GM21786 (cell line): ENCODE results near the gene KRTAP21-2.
"Not testable (repeated sequence)": the region's sequence is repeated elsewhere in the genome, so short reads cannot be mapped to it uniquely, and the experiment has no call there.

Experiments used
- ATAC-seq: cut with Tn5 transposase; IDR thresholded peaks from one replicate; pipeline ENCODE4 v1.9.1; 2021; ENCODE audit not compliant: unreplicated experiment

The KRTAP21-2 gene

DNA sequence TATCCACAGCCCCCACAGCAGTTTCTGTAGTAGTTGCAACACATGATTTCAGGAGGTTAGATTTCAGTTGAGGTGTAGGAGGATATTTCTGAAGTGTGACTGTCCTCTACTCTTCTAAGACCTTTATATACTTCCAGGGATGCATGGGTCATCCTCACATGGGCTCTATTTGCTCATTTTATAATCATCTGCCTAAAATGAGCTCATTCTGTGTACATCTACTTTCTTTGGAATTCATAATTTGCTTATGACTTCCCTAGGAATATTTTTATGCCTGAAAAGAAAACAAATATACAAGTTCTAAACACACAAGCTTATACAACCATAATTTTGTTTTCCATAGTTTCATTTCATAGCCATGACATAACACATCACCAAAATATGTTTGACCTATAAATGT lies at the start of gene KRTAP21-2:
KRTAP21-2 (minus strand) TSS at position 101 of the 400 bp plus-strand sequence; CDS start at position 44, 57 bp downstream.
- no peak for ATAC-seq

DNA sequence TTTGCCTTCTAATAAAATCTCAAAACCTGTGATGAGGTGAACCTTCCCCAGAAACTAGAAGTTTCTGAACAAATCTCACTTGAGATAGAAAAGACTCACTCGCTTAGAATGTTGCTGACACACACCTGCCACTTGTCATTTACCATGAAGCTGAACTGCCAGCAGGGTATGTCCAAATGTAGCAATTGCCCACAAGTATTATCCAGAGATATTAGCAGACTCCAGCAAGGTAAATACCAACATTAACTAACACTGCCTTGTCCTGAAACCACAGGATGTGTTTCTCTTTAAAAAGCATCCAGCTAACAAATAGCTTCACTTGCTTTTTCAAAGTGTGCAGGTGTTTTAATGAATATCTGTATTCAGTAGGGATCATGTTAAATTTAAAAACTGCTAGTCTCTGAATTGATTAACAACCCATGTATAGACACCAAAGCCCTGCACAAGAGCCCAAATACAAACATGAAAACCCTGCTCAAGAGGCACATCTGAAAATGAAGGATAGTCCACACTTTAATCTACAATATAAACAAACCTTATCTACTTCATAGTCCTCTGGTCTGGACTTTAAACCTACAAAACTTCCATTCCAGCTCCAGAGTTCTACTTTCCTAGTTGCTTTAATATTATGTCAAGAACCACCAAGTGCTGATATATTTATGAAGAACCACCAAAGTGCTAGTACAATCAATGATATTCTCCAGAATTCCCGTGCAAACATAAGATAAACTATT lies 46.7 kb upstream of the KRTAP21-2 start:
- no peak for ATAC-seq

DNA sequence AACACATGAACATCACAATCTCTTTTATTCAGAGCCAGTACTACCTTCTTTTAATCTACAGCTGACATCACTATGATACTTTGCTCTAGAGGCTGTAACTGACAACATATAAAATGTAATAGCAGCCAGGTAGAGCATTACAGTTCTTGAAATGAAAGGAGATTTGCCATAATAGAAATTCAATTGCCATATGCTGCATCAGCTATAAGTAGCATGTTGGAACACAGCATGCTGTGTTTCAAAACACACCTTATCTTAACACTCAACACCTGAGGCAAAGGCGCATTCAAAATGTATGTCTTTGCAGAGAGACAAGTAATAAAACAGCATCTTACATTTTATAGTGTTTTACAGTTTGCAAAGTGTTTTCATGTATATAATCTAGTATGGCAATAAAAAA lies 32.2 kb upstream of the KRTAP21-2 start:
- no peak for ATAC-seq

DNA sequence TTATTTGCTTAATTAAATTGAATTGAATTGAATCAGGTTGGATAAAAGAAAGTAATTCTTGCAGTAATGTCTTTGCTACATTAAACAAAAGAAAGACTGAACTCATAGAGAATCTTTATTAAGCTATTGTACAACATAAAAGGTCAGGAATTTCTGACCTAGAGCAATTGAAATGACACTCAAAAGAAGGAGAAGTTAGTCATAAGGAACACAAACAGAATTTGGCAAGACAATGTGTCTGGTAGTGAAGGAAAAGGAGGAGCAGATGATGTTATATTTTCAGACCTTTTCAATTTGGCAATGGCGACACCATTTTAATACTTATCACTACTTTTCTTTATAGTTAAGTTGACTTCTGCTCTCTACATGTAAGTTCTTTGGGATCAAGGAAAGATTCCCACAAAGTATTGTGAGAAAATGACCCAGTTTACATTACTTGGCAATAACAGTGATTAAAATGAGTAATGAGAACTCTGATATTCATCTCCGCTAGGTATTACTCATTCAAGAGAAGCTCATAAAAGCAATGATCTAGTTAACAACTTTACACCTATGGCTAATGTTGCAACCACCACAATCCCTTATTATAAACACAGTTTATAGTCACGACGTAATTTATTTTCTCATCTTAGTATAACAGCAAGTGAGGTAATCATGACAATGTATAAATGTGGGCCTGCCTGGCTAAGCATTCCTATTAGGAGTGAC lies 22.8 kb upstream of the KRTAP21-2 start:
- no peak for ATAC-seq

DNA sequence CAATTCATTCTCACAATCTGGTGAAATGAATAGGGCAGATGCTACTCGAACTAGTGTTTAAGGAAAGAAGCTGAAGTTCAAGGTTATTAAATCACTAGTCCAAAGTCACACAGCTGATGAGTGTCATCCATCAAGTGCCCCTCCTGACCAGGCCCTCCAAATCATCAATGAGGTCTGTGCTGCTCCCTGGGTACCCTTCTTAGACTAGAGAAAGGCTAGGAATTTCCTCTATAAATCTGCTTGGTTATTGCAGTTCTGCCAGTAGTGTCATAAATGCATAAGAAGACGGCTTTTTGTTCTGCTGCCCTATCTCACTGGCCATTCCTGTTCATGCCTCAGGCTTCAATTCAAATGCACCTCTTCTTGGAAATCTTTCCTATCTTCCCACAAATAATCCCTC lies 13.7 kb upstream of the KRTAP21-2 start:
- ATAC-seq = no peak

DNA sequence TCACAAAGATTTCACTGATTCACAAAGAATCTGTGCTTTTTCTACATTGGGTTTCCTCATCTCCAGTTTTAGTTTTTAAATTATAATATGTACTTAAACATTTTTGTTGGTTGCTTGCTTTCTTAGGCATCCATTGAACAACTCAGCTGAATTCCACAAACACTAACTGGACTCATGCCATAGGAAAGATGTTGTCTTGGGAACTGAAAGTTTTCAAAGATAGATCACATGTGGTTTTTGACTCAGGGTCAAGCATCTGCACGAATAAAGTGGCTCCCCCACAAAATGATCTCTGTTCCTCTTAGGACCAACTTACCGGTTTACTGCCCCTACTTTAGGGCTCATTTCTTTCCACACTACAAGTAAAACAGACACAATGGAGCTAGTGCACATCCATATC lies 11.2 kb upstream of the KRTAP21-2 start:
- no peak for ATAC-seq

DNA sequence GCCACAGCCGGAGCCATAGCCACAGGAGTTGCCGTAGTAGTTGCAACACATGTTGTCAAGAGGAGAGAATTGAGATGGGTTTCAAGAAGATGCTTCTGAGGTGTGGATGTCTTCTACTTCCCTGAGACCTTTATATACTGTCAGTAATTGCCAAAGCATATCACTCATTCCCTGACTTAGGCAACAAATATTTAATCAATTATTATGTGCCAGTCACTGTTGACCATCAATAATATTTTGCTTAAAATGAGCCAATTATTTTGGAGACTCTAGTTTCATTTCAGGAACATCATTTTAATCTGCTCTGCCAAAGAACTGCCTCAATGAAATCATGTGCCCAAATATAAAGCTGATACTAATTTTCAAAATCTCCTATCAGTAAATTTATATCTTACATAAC lies 8.3 kb upstream of the KRTAP21-2 start, which contains the start of gene KRTAP21-1:
KRTAP21-1 (minus strand) TSS at position 101 of the 400 bp plus-strand sequence; CDS start at position 51, 50 bp downstream.
- not testable (repeated sequence) for ATAC-seq

DNA sequence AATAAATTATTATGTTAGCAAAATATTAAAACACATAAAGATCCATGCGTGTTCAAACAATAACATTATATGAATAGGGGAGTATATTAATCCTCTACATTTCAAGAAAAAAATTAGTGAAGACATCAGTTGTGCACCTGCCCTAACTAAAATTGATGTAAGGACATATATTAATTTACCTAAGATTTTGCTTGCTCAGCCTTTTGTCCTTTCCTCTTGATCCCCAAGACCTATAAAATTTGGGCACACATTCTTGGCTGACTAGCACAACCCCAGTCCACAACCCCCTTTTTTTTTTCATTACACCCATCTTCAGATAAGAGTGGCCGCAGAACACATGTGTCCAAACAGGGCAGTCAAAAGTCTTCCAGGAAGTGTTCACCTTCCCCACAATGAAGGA lies 6.6 kb downstream of the KRTAP21-2 start:
- no peak for ATAC-seq

DNA sequence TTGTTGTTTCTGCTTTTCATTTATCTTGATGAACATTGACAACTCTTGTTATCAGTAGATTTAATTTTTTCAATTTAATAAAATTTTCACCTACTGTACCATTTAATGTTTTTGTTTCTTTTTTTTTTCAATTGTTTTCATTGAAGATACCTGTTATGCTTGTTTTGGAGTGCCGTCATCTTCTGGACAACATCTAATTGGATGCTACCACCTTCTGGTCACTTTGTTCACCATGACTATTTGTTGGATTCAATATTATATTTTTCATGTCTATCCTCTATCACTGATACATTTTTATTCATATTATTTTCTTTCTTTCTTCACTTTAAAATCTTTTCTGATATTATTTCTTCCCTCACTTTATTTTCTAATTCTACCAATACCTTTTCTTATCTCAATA lies 14.0 kb downstream of the KRTAP21-2 start:
- ATAC-seq = no peak

DNA sequence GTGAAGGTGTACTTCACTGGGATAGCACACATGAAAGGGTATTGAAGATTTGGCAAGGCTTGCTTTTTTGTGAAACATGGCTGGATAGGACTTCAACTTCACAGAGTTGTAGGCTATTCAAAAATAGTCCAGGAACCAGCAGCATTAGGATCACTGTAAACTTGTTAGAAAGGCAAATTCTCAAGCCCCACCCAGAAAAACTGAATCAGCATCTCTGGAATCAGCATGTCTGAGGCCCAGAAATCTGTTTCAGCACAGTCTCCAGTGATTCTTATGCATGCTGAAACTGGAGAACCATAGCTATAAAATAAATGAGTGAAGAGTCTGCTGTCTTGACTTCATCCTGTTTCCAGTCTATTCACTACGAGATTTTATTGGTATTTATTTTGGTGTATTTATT lies 20.3 kb downstream of the KRTAP21-2 start:
- no peak for ATAC-seq

DNA sequence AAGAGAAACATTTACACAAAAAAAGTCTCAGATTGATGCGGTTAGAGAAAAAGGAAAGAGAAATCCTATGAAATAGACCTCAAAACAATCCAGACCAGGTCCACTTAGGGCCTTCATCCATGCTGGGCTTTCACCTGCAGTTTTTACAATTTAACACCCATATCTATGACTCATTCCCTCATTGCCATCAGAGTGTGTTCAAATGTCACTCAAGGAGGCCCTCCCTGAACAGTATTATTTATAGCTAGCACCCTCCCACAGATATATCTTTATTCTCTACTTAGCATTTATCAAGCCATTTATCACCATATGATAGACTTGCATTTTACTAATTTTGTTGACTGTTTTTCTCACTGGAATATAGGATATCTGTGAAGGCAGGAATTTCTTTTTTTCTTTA lies 27.7 kb downstream of the KRTAP21-2 start:
- ATAC-seq = no peak

DNA sequence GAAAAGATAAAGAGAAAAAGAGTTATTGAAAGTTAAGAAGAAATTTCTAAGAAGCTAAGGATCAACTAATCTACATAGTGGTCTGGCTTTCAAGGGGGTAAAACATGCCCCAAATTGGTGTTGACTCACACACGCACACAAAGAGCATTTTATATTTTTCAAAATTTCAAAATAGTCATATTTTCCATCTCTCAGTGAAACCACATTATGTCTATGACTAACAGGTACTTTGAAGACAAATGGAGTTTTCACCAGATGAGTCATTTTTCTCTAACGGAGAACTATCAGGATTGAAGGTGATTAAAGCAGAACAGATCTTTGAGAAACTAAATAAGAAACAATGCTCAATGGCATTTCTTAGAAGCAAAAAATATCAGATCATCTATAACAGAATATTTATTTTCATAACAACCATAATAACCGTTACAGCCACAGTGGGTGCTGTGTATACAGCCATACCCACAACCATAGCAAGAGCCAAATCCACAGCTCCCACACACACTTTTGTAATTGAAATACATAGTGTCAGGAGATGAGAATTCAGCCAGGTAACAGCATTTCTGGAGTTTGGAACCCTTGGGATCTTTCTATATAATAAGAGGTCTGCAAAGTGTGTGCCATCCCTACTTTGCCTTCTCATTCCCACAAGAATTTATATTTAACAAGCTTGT lies 28.7 kb downstream of the KRTAP21-2 start, which contains the start of gene KRTAP21-3:
KRTAP21-3 (minus strand) TSS at position 539 of the 671 bp plus-strand sequence; CDS start at position 521, 18 bp downstream.
- ATAC-seq = no peak

DNA sequence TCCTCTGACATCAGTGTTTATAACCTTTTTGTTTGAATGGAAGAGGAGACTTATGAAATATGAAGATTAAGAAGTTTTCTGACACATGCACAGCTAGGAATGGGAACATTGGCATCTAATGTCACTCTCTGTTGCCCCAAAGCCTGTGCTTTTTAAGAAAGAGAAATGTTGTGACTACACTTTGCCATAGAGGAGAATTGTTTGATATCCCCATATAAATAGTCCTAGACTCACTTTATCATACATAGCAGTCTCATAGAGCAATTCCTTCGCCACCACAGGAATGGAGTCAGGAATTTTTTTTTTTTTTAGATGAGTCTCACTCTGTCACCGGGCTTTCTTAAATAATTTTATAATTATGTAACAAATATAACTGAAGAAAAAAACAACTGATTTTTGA lies 30.0 kb downstream of the KRTAP21-2 start:
- no peak for ATAC-seq

DNA sequence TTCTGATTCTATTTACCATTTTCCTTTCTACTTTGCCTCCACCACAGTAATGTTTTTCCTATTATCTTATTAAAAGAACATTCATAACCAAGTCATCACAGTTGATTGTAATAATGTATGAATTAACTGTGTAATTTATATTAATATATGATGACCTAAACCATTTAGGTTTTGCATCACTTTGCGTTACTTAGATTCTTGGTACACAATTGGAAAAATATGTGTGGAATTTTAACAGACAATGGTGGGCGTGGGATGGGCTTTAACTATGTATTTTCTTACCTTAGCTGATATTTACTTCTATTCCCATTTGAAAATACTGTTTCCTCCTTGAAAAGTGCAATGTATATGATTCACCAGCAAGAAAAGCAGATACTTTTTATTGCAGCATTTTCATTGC lies 32.1 kb downstream of the KRTAP21-2 start:
- no peak for ATAC-seq

DNA sequence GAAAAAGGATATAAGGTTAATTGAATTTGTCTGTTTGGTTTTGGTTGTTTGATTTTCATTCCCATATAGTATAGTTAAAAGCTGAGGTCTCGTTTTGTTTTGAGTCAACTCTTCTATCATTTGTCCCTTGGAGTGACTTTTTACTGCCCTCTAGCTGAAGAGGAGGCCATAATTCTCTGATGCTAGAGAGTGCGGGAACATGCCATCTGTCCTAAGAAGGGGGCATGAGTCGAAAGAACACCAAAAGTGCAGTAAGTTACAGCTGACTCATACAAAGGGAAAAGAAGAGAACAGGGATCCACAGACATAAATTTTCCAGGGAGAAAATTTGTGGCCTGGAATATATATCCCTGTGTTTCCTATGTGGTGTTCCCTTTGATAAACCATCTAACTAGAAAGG lies 32.6 kb downstream of the KRTAP21-2 start:
- ATAC-seq = no peak

DNA sequence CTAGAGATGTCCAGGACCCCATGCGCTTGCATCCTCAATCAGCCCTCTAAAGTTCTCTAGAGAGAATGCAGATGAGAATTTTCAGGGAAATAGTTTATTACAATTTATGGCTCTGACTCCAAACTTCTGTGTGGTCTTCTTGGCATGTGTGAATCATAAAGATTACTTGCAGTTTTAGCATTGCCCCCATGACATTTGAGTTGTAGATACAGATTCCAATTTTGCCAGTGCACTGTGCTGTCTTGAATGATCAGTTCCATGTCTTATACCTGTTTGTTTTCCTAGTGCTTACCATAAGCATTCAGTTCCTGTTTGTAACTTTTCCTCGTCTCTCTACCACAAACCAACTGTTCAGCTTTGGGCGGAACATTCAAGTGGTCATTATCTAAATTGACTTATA lies 33.3 kb downstream of the KRTAP21-2 start:
- no peak for ATAC-seq

DNA sequence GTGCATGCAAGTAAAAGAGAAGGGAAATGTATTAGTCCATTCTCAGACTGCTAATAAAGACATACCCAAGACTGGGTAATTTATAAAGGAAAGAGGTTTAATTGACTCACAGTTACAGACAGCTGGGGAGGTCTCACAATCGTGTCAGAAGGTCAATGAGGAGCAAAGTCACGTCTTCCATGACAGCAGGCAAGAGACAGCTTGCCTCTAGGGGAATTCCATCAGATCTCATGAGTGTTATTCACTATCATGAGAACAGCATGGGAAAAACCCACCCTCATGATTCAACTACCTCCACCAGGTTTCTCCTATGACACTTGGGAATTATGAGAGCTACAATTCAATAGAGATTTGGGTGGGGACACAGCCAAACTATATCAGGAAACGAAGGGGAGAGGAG lies 36.6 kb downstream of the KRTAP21-2 start:
- ATAC-seq = no peak

DNA sequence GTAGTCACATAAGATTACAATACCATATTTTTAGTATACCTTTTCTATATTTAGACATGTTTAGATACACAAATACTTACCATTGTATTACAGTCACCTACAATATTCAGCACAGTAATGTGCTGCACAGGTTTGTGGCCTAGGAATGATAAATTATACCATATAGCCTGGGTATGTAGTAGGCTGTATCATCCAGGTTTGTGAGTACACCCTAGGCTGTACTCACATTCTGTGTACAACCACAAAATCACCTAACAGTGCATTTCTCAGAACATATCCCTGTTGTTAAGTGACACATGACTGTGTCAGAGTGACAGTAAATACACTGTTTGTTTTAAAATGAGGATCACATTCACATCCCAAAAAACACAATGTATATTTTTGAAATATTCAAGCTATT lies 39.6 kb downstream of the KRTAP21-2 start:
- ATAC-seq = no peak
